Left ventricle myocardium inferior (tissue), 1 donor: ENCODE measurements around the gene ARL3. TPM values are rescaled to one million over a fixed set of nuclear protein-coding genes. Genes with fewer than 3 reads are reported as not detected.

Experiments used
- DNase-seq: peaks from one replicate; pipeline ENCODE4 v3.0.0-alpha.2; 2020
- H3K27ac ChIP-seq: fragments of 200-600 bp; replicated peaks from 2 replicates; pipeline ENCODE4 v1.8.0; 2021
- H3K27me3 ChIP-seq: fragments of 200-600 bp; 2 replicates; pipeline ENCODE4 v1.8.0; 2021; ENCODE audit warnings: low read depth
- H3K36me3 ChIP-seq: fragments of 200-600 bp; 2 replicates; pipeline ENCODE4 v1.8.0; 2021
- H3K4me1 ChIP-seq: fragments of 200-600 bp; 2 replicates; pipeline ENCODE4 v1.8.0; 2021
- H3K4me3 ChIP-seq: fragments of 200-600 bp; 2 replicates; pipeline ENCODE4 v1.8.0; 2021; ENCODE audit warnings: mild to moderate bottlenecking, moderate library complexity
- H3K9me3 ChIP-seq: fragments of 200-600 bp; replicated peaks from 2 replicates; pipeline ENCODE4 v1.8.0; 2021
- intact Hi-C: fragments of 100-400 bp; cut with micrococcal nuclease; formaldehyde crosslinking; loops from one replicate; pipeline ENCODE4 v1.11.0; 2022
- total RNA-seq: library from RNA; stranded (reverse); fragmentation: NEBNext Ultra II Directional; extraction: Animal tissue kit (Norgen Biotek cat#: 25700); gene quantifications from one replicate; pipeline ENCODE4 v1.2.1, GENCODE V29; 2021
- TF ChIP-seq, protein P1 (sequence below): fragments of 200-600 bp; IDR thresholded peaks from 2 replicates; pipeline ENCODE4 v1.8.0; 2021; ENCODE audit warnings: antibody characterized with exemption, mild to moderate bottlenecking, borderline replicate concordance
- donor health status: DM: no; HTN: yes; CAD: no; lungs with severe emphysema.

ARL3 gene
- total RNA-seq, 1 donor from 2014 or later: 13.4 TPM

DNA sequence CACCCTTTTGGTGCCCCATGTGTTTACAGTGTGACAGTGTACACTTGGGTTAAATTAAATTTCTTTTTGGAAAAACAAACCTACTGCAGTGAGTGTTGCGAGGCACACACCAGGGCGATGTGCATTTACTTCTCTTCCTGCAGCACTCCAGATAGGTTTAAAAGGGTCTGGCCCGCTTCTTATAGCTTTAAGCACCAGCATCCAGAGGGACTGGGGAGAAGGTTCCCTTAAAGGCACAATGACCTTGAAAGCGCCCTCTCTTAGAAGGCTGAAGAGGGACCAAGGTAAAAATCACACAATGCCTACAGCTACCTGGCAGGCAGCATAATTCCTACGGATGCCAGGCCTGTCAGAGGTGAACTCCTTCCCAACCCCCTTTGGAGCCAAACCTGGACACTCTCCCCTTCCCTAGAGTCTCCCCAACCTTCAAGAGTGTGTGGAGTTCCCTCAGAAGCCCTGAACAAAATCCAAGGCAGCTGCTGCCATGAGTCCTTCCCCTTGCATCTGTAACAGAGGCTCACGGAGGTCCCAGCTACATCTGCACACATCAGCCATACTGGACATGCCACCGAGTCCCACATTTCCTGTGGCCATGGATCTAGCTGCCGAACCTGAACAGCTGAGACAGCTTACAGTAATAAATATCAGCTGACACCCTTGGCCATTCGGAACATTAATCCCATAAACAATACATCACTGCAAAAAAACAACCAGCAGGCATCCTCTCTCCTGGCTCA lies 36.7 kb downstream of the ARL3 start:
- DNase-seq: no peak
- intact Hi-C loops: no loop called here
- Histone ChIP-seq H3K4me1 (peaks cover 73% of the 10 kb centered on the region), H3K9me3 (no peaks in the 10 kb centered on the region), H3K4me3 (no peak overlapping the region), H3K27ac (peak overlapping the region; percentile 93), H3K36me3 (peaks cover 10% of the 10 kb centered on the region), H3K27me3 (no peaks in the 10 kb centered on the region)
- TF ChIP-seq, protein P1, sequence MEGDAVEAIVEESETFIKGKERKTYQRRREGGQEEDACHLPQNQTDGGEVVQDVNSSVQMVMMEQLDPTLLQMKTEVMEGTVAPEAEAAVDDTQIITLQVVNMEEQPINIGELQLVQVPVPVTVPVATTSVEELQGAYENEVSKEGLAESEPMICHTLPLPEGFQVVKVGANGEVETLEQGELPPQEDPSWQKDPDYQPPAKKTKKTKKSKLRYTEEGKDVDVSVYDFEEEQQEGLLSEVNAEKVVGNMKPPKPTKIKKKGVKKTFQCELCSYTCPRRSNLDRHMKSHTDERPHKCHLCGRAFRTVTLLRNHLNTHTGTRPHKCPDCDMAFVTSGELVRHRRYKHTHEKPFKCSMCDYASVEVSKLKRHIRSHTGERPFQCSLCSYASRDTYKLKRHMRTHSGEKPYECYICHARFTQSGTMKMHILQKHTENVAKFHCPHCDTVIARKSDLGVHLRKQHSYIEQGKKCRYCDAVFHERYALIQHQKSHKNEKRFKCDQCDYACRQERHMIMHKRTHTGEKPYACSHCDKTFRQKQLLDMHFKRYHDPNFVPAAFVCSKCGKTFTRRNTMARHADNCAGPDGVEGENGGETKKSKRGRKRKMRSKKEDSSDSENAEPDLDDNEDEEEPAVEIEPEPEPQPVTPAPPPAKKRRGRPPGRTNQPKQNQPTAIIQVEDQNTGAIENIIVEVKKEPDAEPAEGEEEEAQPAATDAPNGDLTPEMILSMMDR: no peak

DNA sequence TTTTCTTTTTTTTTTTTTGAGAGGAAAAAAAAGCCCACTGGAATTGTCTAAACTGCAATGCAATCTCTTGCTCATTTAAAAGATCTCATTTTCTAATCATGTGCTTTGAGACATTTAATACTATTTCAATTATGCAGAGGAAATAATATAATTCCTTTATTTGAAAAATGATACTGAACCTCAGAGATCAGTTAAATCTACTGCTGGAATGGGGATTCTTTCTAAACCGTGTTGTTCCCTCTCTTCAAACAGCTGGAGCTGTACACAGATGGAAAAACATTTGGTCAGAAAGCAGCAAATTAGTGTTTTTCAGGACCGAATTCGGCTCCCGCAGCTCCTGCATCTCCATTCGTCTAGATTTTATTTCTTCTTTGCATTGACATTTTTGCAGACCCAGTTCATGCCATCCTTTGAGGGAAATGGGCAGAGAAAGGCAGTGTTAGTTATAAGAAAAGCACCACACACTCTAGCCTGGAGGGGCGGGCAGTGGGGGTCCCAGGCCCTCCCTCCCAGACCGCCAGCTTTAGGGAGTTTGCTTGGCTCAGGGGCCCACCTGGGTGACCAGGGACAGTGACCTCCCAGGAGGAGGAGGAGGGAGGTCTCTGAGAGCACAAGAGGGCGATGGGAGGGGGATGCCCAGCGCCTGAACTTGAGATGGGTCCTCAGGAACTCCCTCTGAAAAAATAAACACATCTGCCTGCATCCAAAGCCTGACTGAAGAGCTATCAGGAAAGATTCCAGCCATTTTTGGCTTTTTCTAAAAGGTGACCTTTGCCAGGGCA lies 37.5 kb downstream of the ARL3 start:
- Histone ChIP-seq H3K27me3 (no peaks in the 10 kb centered on the region), H3K4me3 (no peak overlapping the region), H3K9me3 (no peaks in the 10 kb centered on the region), H3K27ac (peak overlapping the region; percentile 93), H3K36me3 (peaks cover 4% of the 10 kb centered on the region), H3K4me1 (peaks cover 80% of the 10 kb centered on the region)
- no peak for DNase-seq
- TF ChIP-seq, protein P1: no peak
- intact Hi-C loops: no loop called here

DNA sequence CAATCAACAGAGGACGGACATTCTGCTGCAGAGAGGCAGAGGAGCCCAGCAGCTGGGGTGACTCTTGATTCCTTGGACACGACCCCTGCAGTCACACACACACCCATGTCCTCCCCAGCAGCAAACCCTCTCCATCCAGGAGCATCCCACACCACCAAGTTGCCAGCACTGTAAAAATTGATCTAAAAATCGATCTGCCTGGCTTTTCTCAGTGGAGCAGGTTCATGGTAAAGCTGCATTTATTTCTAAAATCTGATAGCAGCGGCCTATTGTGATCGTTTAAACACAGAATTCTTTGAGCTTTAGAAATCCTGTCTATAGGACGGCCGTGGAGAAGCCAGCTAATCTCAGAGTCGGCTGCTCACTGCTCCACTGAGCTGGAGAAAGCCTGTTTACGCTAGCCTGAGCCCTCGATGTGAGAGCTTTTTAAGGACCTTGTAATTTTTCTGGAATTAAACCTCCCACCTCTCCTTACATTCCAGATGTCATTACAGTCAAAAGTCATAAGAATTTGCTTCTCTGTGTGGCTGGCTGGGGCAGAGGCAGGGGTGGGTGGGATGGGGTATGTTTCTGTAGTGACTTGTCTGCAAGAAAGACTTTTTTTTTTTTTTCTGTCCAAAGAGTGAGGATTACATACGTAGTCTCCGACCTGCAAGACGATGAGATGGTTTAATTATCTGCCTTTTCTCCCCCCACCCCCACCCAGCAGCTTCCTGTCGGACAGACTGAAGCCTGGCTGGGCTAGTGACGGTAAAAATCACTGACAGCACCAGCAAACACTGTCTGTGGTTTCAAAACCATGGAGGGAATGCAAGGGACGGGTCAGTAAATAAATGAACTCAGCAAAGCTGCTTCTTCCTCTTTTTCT lies 38.3 kb downstream of the ARL3 start:
- Histone ChIP-seq H3K36me3 (no peaks in the 10 kb centered on the region), H3K27ac (peak overlapping the region; percentile 93), H3K9me3 (no peaks in the 10 kb centered on the region), H3K27me3 (no peaks in the 10 kb centered on the region), H3K4me3 (no peak overlapping the region), H3K4me1 (peaks cover 89% of the 10 kb centered on the region)
- TF ChIP-seq, protein P1: no peak
- intact Hi-C loops: no loop called here
- DNase-seq: no peak

DNA sequence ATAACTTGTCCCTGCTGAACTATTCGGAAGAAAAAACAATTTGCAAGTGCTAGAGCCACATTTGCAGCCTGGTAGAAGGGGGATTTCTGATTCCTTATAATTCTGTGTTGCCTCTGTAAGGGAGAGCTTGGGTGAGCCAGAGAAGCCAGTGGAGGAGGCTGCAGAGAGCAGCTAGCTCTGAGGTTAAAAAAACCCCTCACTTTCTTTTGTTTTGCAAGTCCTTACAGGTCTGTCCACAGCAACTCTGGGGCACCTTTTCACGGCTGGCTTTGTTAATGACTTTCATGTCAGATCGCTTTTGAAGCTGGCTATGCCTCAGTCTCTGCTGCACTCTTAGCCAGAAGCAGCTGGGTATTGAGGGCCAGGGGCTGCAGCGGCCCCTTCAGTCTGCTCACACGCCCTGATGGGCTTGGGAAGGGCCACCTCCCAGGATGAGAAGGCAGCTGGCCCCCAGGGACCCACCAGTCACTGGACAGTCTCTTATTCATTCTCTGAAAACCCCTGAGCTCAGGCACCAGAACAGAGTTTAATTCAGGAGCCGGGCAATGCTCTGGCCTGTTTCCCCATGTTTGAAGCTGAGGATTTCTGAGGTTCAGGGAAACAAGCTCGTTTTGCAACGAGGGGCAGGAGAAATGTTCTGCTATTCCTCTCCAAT lies 39.1 kb downstream of the ARL3 start:
- Histone ChIP-seq H3K9me3 (no peaks in the 10 kb centered on the region), H3K36me3 (no peaks in the 10 kb centered on the region), H3K4me3 (peak overlapping the region; percentile 53), H3K4me1 (peaks cover 96% of the 10 kb centered on the region), H3K27me3 (no peaks in the 10 kb centered on the region), H3K27ac (peak overlapping the region; percentile 93)
- no peak for DNase-seq
- TF ChIP-seq, protein P1: no peak
- intact Hi-C loops: no loop called here

DNA sequence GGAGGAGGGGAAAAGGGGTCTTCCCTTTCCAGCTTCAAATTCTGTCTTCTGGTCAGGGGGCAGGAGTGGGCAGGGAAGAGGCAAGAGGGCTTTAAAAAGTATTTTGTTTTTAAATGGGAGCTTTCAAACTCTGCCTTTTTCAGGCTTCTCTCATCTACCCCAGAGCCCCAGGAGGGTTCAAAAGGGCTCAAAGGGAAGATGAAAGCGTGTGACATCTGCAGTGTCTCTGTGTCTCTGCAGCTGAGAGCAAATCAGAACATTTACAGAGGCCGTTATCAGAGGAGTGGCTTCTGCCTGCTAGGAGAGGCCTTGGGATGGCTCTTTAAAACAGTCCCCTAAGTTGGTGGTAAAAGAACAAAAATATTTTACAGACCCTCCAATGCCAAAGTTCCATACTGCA lies 39.6 kb downstream of the ARL3 start:
- no peaks in the 10 kb centered on the region for H3K9me3 ChIP-seq

More for the DNA sequence above, 39.6 kb downstream of the ARL3 start:
- H3K27ac ChIP-seq: peak overlapping the region; percentile 93
- intact Hi-C loops: no loop called here
- TF ChIP-seq, protein P1: no peak
- no peak for DNase-seq
- no peaks in the 10 kb centered on the region for H3K36me3 ChIP-seq
- H3K4me1 ChIP-seq: peaks cover 100% of the 10 kb centered on the region
- H3K27me3 ChIP-seq: no peaks in the 10 kb centered on the region
- H3K4me3 ChIP-seq: peak overlapping the region; percentile 53
